ENCODE results near the gene COL18A1.

- TF ChIP-seq CTCF (IDR thresholded peaks at IDR 0.05; ENCODE audit: low read depth, low read length), result no peak
- no peak for TF ChIP-seq EZH2phosphoT487 (IDR thresholded peaks at IDR 0.05; ENCODE audit: low read depth)
Measured at GRCh38 chr21:45454926-45455673, 50.1 kb downstream of the COL18A1 start.

Measured in OCI-LY3 (cell line).